Vagina (tissue), 2 donors: ENCODE results near the gene TPST2. TPM values are rescaled to one million over a fixed set of nuclear protein-coding genes. Genes with fewer than 3 reads are reported as not detected.

ENCODE experiments used
- DNase-seq, 2 donors: peaks; one replicate each; pipeline ENCODE4 v3.0.0-alpha.2; 2017; ENCODE audit errors: extremely low spot score in 2 of 2
- H3K27ac ChIP-seq: fragments of 200-600 bp; sonication (generic); one replicate; pipeline ENCODE4 v1.5.1; 2019
- H3K27me3 ChIP-seq: fragments of 200-600 bp; sonication (generic); one replicate; pipeline ENCODE4 v1.5.1; 2019
- H3K36me3 ChIP-seq, 2 donors: fragments of 200-600 bp; sonication (generic); one replicate each; pipeline ENCODE4 v1.5.1; 2017 to 2019
- H3K4me1 ChIP-seq: fragments of 200-600 bp; sonication (generic); one replicate; pipeline ENCODE4 v1.5.1; 2019
- H3K4me3 ChIP-seq, 2 donors: fragments of 200-600 bp; sonication (generic); 1 replicate in 1 of 2; 2 replicates in 1 of 2; pipeline ENCODE4 v1.5.1; 2016 to 2019
- H3K9me3 ChIP-seq: fragments of 200-600 bp; sonication (generic); one replicate; pipeline ENCODE4 v1.5.1; 2019
- CTCF ChIP-seq, 3 experiments: fragments of 450-650 bp in 2 of 3; fragments of 200-600 bp in 1 of 3; sonication (generic) in 1 of 3; IDR thresholded peaks; one replicate each; pipeline ENCODE4 v1.5.1; 2017 to 2019; ENCODE audit warnings: antibody characterized with exemption in 3 of 3, mild to moderate bottlenecking in 2 of 3, moderate library complexity in 2 of 3
- POLR2A ChIP-seq, 2 donors: fragments of 450-650 bp; IDR thresholded peaks; one replicate each; pipeline ENCODE4 v1.6.1; 2017; ENCODE audit warnings: antibody characterized with exemption in 2 of 2, mild to moderate bottlenecking in 2 of 2, moderate library complexity in 2 of 2
- POLR2AphosphoS5 ChIP-seq, 2 donors: sonication (generic); formaldehyde crosslinking; IDR thresholded peaks; one replicate each; pipeline ENCODE4 v1.9.0; 2017; ENCODE audit warnings: antibody characterized with exemption in 2 of 2, mild to moderate bottlenecking in 2 of 2, low read depth in 1 of 2; ENCODE audit not compliant: insufficient read depth in 1 of 2
- intact Hi-C: fragments of 100-400 bp; cut with DNase I; formaldehyde crosslinking; loops from one replicate; pipeline ENCODE4 v1.15.1; 2023
- total RNA-seq: library from RNA; depleted of rRNA; stranded (reverse); fragments of >200 nt; gene quantifications from one replicate; pipeline ENCODE4 v1.2.3, GENCODE V29; 2016

TPST2 gene
- total RNA-seq, 1 donor from 2014 or later: 96.3 TPM

DNA sequence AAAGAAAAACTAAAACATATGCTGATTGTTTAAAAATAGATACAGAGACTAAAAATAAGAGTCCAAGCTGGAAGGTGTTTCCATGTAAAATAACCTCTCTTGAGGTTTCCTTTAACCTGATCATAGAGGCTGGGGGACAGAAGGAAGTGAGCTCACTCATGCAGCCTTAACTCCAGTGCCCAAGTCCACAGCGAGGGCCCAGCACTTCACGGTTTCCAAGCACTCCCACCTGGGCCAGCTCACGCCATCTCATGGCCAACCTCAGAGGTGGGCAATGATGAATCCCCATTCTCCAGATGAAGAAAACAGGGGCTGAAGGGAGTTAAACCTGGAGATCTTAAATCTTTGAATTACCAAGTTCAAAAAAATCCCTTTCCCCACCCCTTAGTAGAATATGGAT is 62.8 kb downstream of the TPST2 start:
- Histone ChIP-seq H3K36me3 (peaks cover 0 to 36% of the 10 kb centered on the region in 2 donors), H3K4me1 (no peaks in the 10 kb centered on the region), H3K27me3 (no peaks in the 10 kb centered on the region), H3K27ac (no peak overlapping the region), H3K9me3 (no peaks in the 10 kb centered on the region), H3K4me3 (no peak overlapping the region)
- no peak for DNase-seq
- intact Hi-C loops: no loop called here
- no peak for TF ChIP-seq POLR2A (IDR thresholded peaks at IDR 0.05)
- no peak for TF ChIP-seq CTCF (IDR thresholded peaks at IDR 0.05)
- TF ChIP-seq POLR2AphosphoS5 (IDR thresholded peaks at IDR 0.05; ENCODE audit: insufficient read depth in 1 of 2, low read depth in 1 of 2): no peak

DNA sequence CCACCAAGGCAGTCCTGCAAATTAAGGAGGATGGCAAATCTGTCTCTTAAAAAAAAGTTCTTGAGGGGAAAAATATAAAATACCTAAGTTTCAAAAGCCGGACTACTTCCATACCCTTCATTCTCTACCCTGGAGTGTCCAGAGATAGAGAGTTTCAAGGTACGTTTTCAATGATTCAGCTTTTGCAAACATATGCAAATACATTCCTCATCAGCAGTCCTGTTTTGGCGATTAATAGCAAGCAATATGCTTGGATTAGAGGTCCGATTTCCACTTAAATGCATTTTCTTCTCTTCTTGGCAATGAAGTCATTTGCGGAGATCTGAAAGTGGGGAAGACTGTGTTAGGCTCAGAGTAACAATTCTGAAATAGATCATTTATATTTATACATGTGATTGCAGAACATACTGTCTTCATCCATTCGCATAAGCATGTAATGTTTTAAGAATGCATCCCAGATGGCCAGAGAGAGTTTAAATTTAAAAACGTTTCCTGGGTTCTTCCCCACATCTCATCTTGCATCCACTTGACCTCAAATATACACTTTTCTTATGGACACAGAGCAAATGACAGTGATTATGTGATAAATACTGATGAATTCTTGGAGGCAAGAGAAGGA is 63.9 kb downstream of the TPST2 start:
- no peak for DNase-seq
- Histone ChIP-seq H3K4me3 (no peak overlapping the region), H3K9me3 (no peaks in the 10 kb centered on the region), H3K27me3 (no peaks in the 10 kb centered on the region), H3K36me3 (peaks cover 0 to 25% of the 10 kb centered on the region in 2 donors), H3K27ac (no peak overlapping the region), H3K4me1 (no peaks in the 10 kb centered on the region)
- intact Hi-C loops: no loop called here
- TF ChIP-seq CTCF (IDR thresholded peaks at IDR 0.05): no peak
- no peak for TF ChIP-seq POLR2AphosphoS5 (IDR thresholded peaks at IDR 0.05; ENCODE audit: insufficient read depth in 1 of 2, low read depth in 1 of 2)
- no peak for TF ChIP-seq POLR2A (IDR thresholded peaks at IDR 0.05)

GRCh38 chr22:26524870-26525269 is 65.1 kb downstream of the TPST2 start:
- peaks cover 0 to 20% of the 10 kb centered on the region in 2 donors for H3K36me3 ChIP-seq

GRCh38 chr22:26522592-26522991 is 67.3 kb downstream of the TPST2 start:
- intact Hi-C loops: no loop called here
- no peak for DNase-seq
- Histone ChIP-seq H3K4me1 (no peaks in the 10 kb centered on the region), H3K27ac (no peak overlapping the region), H3K4me3 (no peak overlapping the region), H3K9me3 (no peaks in the 10 kb centered on the region), H3K36me3 (peaks cover 0 to 13% of the 10 kb centered on the region in 2 donors), H3K27me3 (no peaks in the 10 kb centered on the region)
- TF ChIP-seq CTCF (IDR thresholded peaks at IDR 0.05) (no peak), POLR2AphosphoS5 (IDR thresholded peaks at IDR 0.05; ENCODE audit: insufficient read depth in 1 of 2, low read depth in 1 of 2) (no peak), POLR2A (IDR thresholded peaks at IDR 0.05) (no peak)

More at GRCh38 chr22:26524870-26525269, 65.1 kb downstream of the TPST2 start:
- H3K9me3 ChIP-seq: no peaks in the 10 kb centered on the region
- no peaks in the 10 kb centered on the region for H3K4me1 ChIP-seq
- no peaks in the 10 kb centered on the region for H3K27me3 ChIP-seq
- intact Hi-C loops: no loop called here
- no peak overlapping the region for H3K4me3 ChIP-seq
- H3K27ac ChIP-seq: no peak overlapping the region
- no peak for TF ChIP-seq POLR2A (IDR thresholded peaks at IDR 0.05)
- no peak for TF ChIP-seq POLR2AphosphoS5 (IDR thresholded peaks at IDR 0.05; ENCODE audit: insufficient read depth in 1 of 2, low read depth in 1 of 2)
- no peak for TF ChIP-seq CTCF (IDR thresholded peaks at IDR 0.05)
- no peak for DNase-seq

DNA sequence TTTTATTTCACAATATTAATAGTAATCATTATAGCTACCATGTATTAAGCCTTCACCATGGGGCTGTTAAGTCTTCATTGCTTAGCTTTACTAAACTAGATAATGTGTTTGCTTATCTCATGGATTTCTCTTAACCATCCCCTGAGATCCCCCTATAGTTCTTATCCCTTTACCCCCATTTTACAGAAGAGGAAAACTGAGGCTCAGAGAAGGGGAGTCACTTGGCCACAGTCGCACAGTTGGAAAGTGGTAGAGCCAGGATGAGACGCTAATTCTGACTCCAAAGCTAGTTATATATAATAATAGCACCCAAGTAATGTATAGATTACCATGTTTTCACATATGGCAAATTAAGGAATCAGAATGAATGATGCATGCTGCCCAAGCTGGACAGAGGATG is 67.9 kb downstream of the TPST2 start:
- no peaks in the 10 kb centered on the region for H3K9me3 ChIP-seq
- no peaks in the 10 kb centered on the region for H3K27me3 ChIP-seq
- DNase-seq: no peak
- H3K4me3 ChIP-seq: no peak overlapping the region
- TF ChIP-seq POLR2A (IDR thresholded peaks at IDR 0.05): no peak
- TF ChIP-seq CTCF (IDR thresholded peaks at IDR 0.05): no peak
- TF ChIP-seq POLR2AphosphoS5 (IDR thresholded peaks at IDR 0.05; ENCODE audit: insufficient read depth in 1 of 2, low read depth in 1 of 2): no peak
- no peaks in the 10 kb centered on the region for H3K4me1 ChIP-seq
- peaks cover 0 to 7% of the 10 kb centered on the region in 2 donors for H3K36me3 ChIP-seq
- intact Hi-C loops: no loop called here
- H3K27ac ChIP-seq: no peak overlapping the region
